ENCODE results near the gene GLRX3. TPM values are rescaled to one million over a fixed set of nuclear protein-coding genes. Genes with fewer than 3 reads are reported as not detected.

Gene GLRX3
- total RNA-seq, 1 experiment from 2014 or later, result 191 TPM

- Mint-ChIP-seq H3K27ac (ENCODE audit: unreplicated experiment) (peak overlapping the region; percentile 91), H3K4me3 (ENCODE audit: unreplicated experiment) (peak overlapping the region; percentile 91), H3K9me3 (ENCODE audit: unreplicated experiment) (no peaks in the 10 kb centered on the region), H3K4me1 (ENCODE audit: low read depth, unreplicated experiment) (peaks cover 7% of the 10 kb centered on the region), H3K36me3 (ENCODE audit: insufficient read depth, unreplicated experiment) (peaks cover 19% of the 10 kb centered on the region), H3K27me3 (ENCODE audit: insufficient read depth, unreplicated experiment) (no peaks in the 10 kb centered on the region)
- Histone ChIP-seq H3K4me3 (ENCODE audit: low read depth, low read length) (peak overlapping the region; percentile 82), H3K36me3 (ENCODE audit: control insufficient read depth, insufficient read depth, low read length) (no peaks in the 10 kb centered on the region), H3K27me3 (replicated peaks; ENCODE audit: control insufficient read depth, insufficient read depth, low read length) (no peaks in the 10 kb centered on the region), H3K9me3 (0 out of 2 replicates have a peak, but pooled peaks cover 3% of the 10 kb centered on the region), H3K4me1 (peaks cover 5% of the 10 kb centered on the region)
- intact Hi-C loops (cut with micrococcal nuclease; ENCODE audit: unreplicated experiment), result no loop called here
- TSS peak; percentile 74 for BruUV-seq (replicated peaks)
- TF ChIP-seq CTCF (IDR thresholded peaks at IDR 0.05; ENCODE audit: insufficient read depth in 1 of 2, low read depth in 1 of 2, low read length in 1 of 2, severe bottlenecking in 1 of 2, unreplicated experiment in 1 of 2), result peak; percentile 82 to 87
- POLR2A ChIA-PET, result interaction anchor here (0.6 to 3.1 kb wide), 6 partner anchors 10 to 1639 kb away, joined by 3 to 66 read pairs (median 6); partner anchors contain the start of gene GLRX3
- CTCF ChIA-PET, result interaction anchor here (0.6 to 2.9 kb wide), 9 partner anchors 12 to 1078 kb away, joined by 3 to 33 read pairs (median 5); partner anchors contain the start of gene GLRX3
- DNase-seq, result peak; percentile 68 to 84
Measured at GRCh38 chr10:130109796-130110245, 26.4 kb upstream of the GLRX3 start.

GRCh38 chr10:130110246-130111112 lies 25.7 kb upstream of the GLRX3 start, which contains the start of gene C10orf143:
Gene C10orf143, minus strand, starts transcription at chr10:130110830. Its CDS starts 58 bp downstream, at chr10:130110772.
- Mint-ChIP-seq H3K27me3 (ENCODE audit: insufficient read depth, unreplicated experiment) (no peaks in the 10 kb centered on the region), H3K9me3 (ENCODE audit: unreplicated experiment) (no peaks in the 10 kb centered on the region), H3K36me3 (ENCODE audit: insufficient read depth, unreplicated experiment) (peaks cover 19% of the 10 kb centered on the region), H3K27ac (ENCODE audit: unreplicated experiment) (peak within 1 kb of the TSS; percentile 91), H3K4me1 (ENCODE audit: low read depth, unreplicated experiment) (peaks cover 7% of the 10 kb centered on the region), H3K4me3 (ENCODE audit: unreplicated experiment) (peak within 1 kb of the TSS; percentile 91)
- ChIA-PET CTCF (interaction anchor here (0.7 to 2.9 kb wide), 8 partner anchors 17 to 1079 kb away, joined by 3 to 33 read pairs (median 7); partner anchors contain the start of gene GLRX3), POLR2A (interaction anchor here (0.6 to 3.1 kb wide), 7 partner anchors 9 to 1639 kb away, joined by 3 to 66 read pairs (median 4); partner anchors contain the start of genes GLRX3 and MGMT)
- peak; percentile 97 to 98 for DNase-seq
- BruUV-seq (replicated peaks), result no TSS peak
- intact Hi-C loops (cut with micrococcal nuclease; ENCODE audit: unreplicated experiment), result loop anchor here (1.0 kb wide), 2 partner anchors 18 to 26 kb away; partner anchors contain the start of gene GLRX3
- no peaks in the 10 kb centered on the region for H3K27me3 ChIP-seq (replicated peaks; ENCODE audit: control insufficient read depth, insufficient read depth, low read length)
- H3K4me3 ChIP-seq (ENCODE audit: low read depth, low read length), result peak within 1 kb of the TSS; percentile 82
- H3K36me3 ChIP-seq (ENCODE audit: control insufficient read depth, insufficient read depth, low read length), result no peaks in the 10 kb centered on the region
- peaks cover 5% of the 10 kb centered on the region for H3K4me1 ChIP-seq
- H3K9me3 ChIP-seq, result 0 out of 2 replicates have a peak, but pooled peaks cover 3% of the 10 kb centered on the region
- peak in 1 of 2 experiments; percentile 4 for TF ChIP-seq CTCF (IDR thresholded peaks at IDR 0.05; ENCODE audit: insufficient read depth in 1 of 2, low read depth in 1 of 2, low read length in 1 of 2, severe bottlenecking in 1 of 2, unreplicated experiment in 1 of 2)
